H1 (cell line): ENCODE data around the gene ZAR1L. TPM values are rescaled to one million over a fixed set of nuclear protein-coding genes. Genes with fewer than 3 reads are reported as not detected.

Experiments
- CTCF ChIA-PET: fragments of 300-600 bp; sonication (Branson Sonifier 250); formaldehyde crosslinking; loops from one replicate; lab custom pipeline; 2021; ENCODE audit not compliant: partially characterized antibody; lab: Charles Lee
- POLR2A ChIA-PET: fragments of 300-600 bp; sonication (Branson Sonifier 250); formaldehyde crosslinking; loops from one replicate; lab custom pipeline; 2021; ENCODE audit warnings: inconsistent platforms; ENCODE audit not compliant: partially characterized antibody; lab: Charles Lee
- DNase-seq, 2 experiments: peaks; one replicate each; pipeline versions ENCODE4 v3.0.0 to v3.0.0-alpha.2; 2010 to 2022; ENCODE audit warnings: low spot score in 2 of 2, low read depth in 1 of 2, mixed read lengths in 1 of 2
- FAIRE-seq: peaks from 2 replicates; lab custom pipeline; 2011; peaks lifted over from hg19 to GRCh38; lab: Jason Lieb, UNC
- H2AFZ ChIP-seq: 2 replicates; pipeline ENCODE4 v1.8.1; 2012; ENCODE audit warnings: low read length, inconsistent platforms
- H2AK5ac ChIP-seq: 2 replicates; pipeline ENCODE4 v1.6.1; 2013; ENCODE audit warnings: low read depth, low read length
- H2BK120ac ChIP-seq: replicated peaks from 2 replicates; pipeline ENCODE3; 2013; ENCODE audit warnings: low read depth, low read length, inconsistent platforms
- H2BK12ac ChIP-seq: 2 replicates; pipeline ENCODE4 v1.6.1; 2013; ENCODE audit warnings: low read depth, low read length
- H2BK15ac ChIP-seq: 2 replicates; pipeline ENCODE4 v1.6.1; 2013; ENCODE audit warnings: low read length
- H2BK20ac ChIP-seq: 2 replicates; pipeline ENCODE4 v1.6.1; 2013; ENCODE audit warnings: low read length
- H2BK5ac ChIP-seq: 2 replicates; pipeline ENCODE4 v1.6.1; 2013; ENCODE audit warnings: low read depth, low read length
- H3K14ac ChIP-seq: 2 replicates; pipeline ENCODE4 v1.6.1; 2013; ENCODE audit warnings: inconsistent platforms; ENCODE audit not compliant: insufficient read length
- H3K18ac ChIP-seq: 2 replicates; pipeline ENCODE4 v1.6.1; 2013; ENCODE audit warnings: low read length; ENCODE audit errors: extremely low read depth
- H3K23ac ChIP-seq: 2 replicates; pipeline ENCODE4 v1.6.1; 2013; ENCODE audit warnings: inconsistent platforms; ENCODE audit not compliant: insufficient read length
- H3K23me2 ChIP-seq: 2 replicates; pipeline ENCODE4 v1.6.1; 2013; ENCODE audit warnings: low read depth, low read length
- H3K27ac ChIP-seq: 2 replicates; pipeline ENCODE4 v1.6.1; 2011; ENCODE audit warnings: low read depth, low read length, inconsistent platforms
- H3K27me3 ChIP-seq, 4 experiments: replicated peaks in 1 of 4; 1 replicate in 1 of 4; 2 replicates in 3 of 4; pipeline versions ENCODE4 v1.6.1 to v1.8.1; 2011 to 2013; ENCODE audit warnings: low read length in 3 of 4, mild to moderate bottlenecking in 3 of 4, inconsistent platforms in 2 of 4, mixed read lengths in 2 of 4, moderate library complexity in 1 of 4; ENCODE audit not compliant: control insufficient read depth in 3 of 4, insufficient read depth in 3 of 4; ENCODE audit errors: extremely low read depth in 1 of 4
- H3K36me3 ChIP-seq, 4 experiments: 2 replicates each; pipeline versions ENCODE4 v1.6.1 to v1.8.1; 2011 to 2013; ENCODE audit warnings: mild to moderate bottlenecking in 4 of 4, low read length in 3 of 4, moderate library complexity in 2 of 4, control low read depth in 1 of 4, inconsistent platforms in 1 of 4; ENCODE audit not compliant: insufficient read depth in 4 of 4, control insufficient read depth in 2 of 4
- H3K4ac ChIP-seq: replicated peaks from 2 replicates; pipeline ENCODE3; 2013; ENCODE audit warnings: low read length, low read depth, mixed read lengths, inconsistent platforms; ENCODE audit not compliant: insufficient read length
- H3K4me1 ChIP-seq, 4 experiments: replicated peaks in 1 of 4; 1 replicate in 1 of 4; 2 replicates in 3 of 4; pipeline versions ENCODE4 v1.6.1 to v1.8.1; 2011 to 2013; ENCODE audit warnings: low read length in 3 of 4, inconsistent platforms in 2 of 4, mixed read lengths in 1 of 4; ENCODE audit not compliant: insufficient read depth in 4 of 4, control insufficient read depth in 3 of 4
- H3K4me2 ChIP-seq, 2 experiments: 2 replicates each; pipeline versions ENCODE4 v1.6.1 to v1.8.1; 2011 to 2013; ENCODE audit warnings: low read depth in 2 of 2, low read length in 2 of 2, control low read depth in 1 of 2, inconsistent platforms in 1 of 2, mild to moderate bottlenecking in 1 of 2; ENCODE audit not compliant: insufficient read depth in 1 of 2
- H3K4me3 ChIP-seq, 4 experiments: fragments of 200-600, 300-600 bp in 1 of 4; sonication (generic), shearing (Covaris generic), sonication (Bioruptor Twin) in 1 of 4; 2 replicates each; pipeline versions ENCODE4 v1.5.1 to v1.8.1; 2011 to 2016; ENCODE audit warnings: low read length in 4 of 4, low read depth in 3 of 4, control low read depth in 2 of 4, inconsistent platforms in 2 of 4, mild to moderate bottlenecking in 2 of 4, mixed read lengths in 1 of 4, moderate library complexity in 1 of 4; ENCODE audit not compliant: insufficient read depth in 2 of 4; ENCODE audit errors: extremely low read depth in 1 of 4
- H3K56ac ChIP-seq: replicated peaks from 2 replicates; pipeline ENCODE3; 2013; ENCODE audit warnings: low read depth, mild to moderate bottlenecking, mixed read lengths, low read length, inconsistent platforms; ENCODE audit not compliant: insufficient read length
- H3K79me1 ChIP-seq: 2 replicates; pipeline ENCODE4 v1.6.1; 2013; ENCODE audit warnings: low read depth, low read length, control low read depth
- H3K79me2 ChIP-seq, 2 experiments: 2 replicates each; pipeline versions ENCODE4 v1.6.1 to v1.8.1; 2012 to 2013; ENCODE audit warnings: low read length in 2 of 2, mild to moderate bottlenecking in 2 of 2, inconsistent platforms in 1 of 2; ENCODE audit not compliant: insufficient read depth in 2 of 2, control insufficient read depth in 1 of 2
- H3K9ac ChIP-seq, 4 experiments: replicated peaks in 1 of 4; 1 replicate in 1 of 4; 2 replicates in 3 of 4; pipeline versions ENCODE4 v1.6.1 to v1.8.1; 2011 to 2013; ENCODE audit warnings: low read depth in 3 of 4, low read length in 3 of 4, control low read depth in 2 of 4, mild to moderate bottlenecking in 2 of 4, moderate library complexity in 2 of 4, inconsistent platforms in 1 of 4; ENCODE audit errors: extremely low read depth in 1 of 4
- H3K9me3 ChIP-seq, 2 experiments: 2 replicates each; pipeline versions ENCODE4 v1.6.1 to v1.8.1; 2012 to 2013; ENCODE audit warnings: mild to moderate bottlenecking in 2 of 2, moderate library complexity in 2 of 2, control low read depth in 1 of 2, inconsistent platforms in 1 of 2, low read depth in 1 of 2, low read length in 1 of 2, mixed read lengths in 1 of 2; ENCODE audit not compliant: insufficient read depth in 2 of 2
- H4K20me1 ChIP-seq, 2 experiments: replicated peaks in 1 of 2; 2 replicates each; pipeline versions ENCODE3 to v1.8.1; 2011 to 2013; ENCODE audit warnings: inconsistent platforms in 2 of 2, low read length in 2 of 2, mild to moderate bottlenecking in 1 of 2; ENCODE audit not compliant: insufficient read depth in 2 of 2, control insufficient read depth in 1 of 2
- H4K5ac ChIP-seq: 2 replicates; pipeline ENCODE4 v1.6.1; 2013; ENCODE audit warnings: low read length, low read depth, mixed read lengths, inconsistent platforms; ENCODE audit not compliant: insufficient read length
- H4K8ac ChIP-seq: 2 replicates; pipeline ENCODE4 v1.8.0; 2013; ENCODE audit warnings: mild to moderate bottlenecking, moderate library complexity, low read length, inconsistent platforms; ENCODE audit not compliant: insufficient read depth; ENCODE audit errors: extremely low read depth
- H4K91ac ChIP-seq: replicated peaks from 2 replicates; pipeline ENCODE3; 2013; ENCODE audit warnings: low read length, mixed read lengths, inconsistent platforms; ENCODE audit not compliant: insufficient read length
- BRCA1 ChIP-seq: IDR thresholded peaks from 2 replicates; pipeline ENCODE4 v1.6.1; 2012; ENCODE audit warnings: low read depth, low read length, improper control_type of control experiment
- CHD2 ChIP-seq: IDR thresholded peaks from 2 replicates; pipeline ENCODE4 v1.6.1; 2012; ENCODE audit warnings: low read length, improper control_type of control experiment
- EP300 ChIP-seq, 2 experiments: IDR thresholded peaks; 1 replicate in 1 of 2; 2 replicates in 1 of 2; pipeline ENCODE4 v1.6.1; 2011 to 2012; ENCODE audit warnings: low read depth in 2 of 2, low read length in 2 of 2, mild to moderate bottlenecking in 2 of 2, borderline replicate concordance in 1 of 2, inconsistent platforms in 1 of 2, moderate library complexity in 1 of 2
- GABPA ChIP-seq: IDR thresholded peaks from 2 replicates; pipeline ENCODE4 v1.6.1; 2011; ENCODE audit warnings: mild to moderate bottlenecking, low read length, moderate library complexity, borderline replicate concordance; ENCODE audit not compliant: insufficient read depth
- RBBP5 ChIP-seq: IDR thresholded peaks from 2 replicates; pipeline ENCODE4 v1.7.1; 2012; ENCODE audit warnings: low read depth, mild to moderate bottlenecking, inconsistent platforms, low read length, moderate library complexity, borderline replicate concordance
- SIN3A ChIP-seq, 2 experiments: IDR thresholded peaks in 1 of 2; conservative IDR thresholded peaks in 1 of 2; 2 replicates each; pipeline ENCODE4 v1.6.1; 2011 to 2012; ENCODE audit warnings: low read length in 2 of 2, improper control_type of control experiment in 1 of 2, low read depth in 1 of 2, mild to moderate bottlenecking in 1 of 2
- SP1 ChIP-seq: IDR thresholded peaks from 2 replicates; pipeline ENCODE4 v1.6.1; 2011; ENCODE audit warnings: low read depth, low read length
- SP4 ChIP-seq: IDR thresholded peaks from 2 replicates; pipeline ENCODE4 v1.6.1; 2012; ENCODE audit warnings: low read length, inconsistent platforms
- SRF ChIP-seq: IDR thresholded peaks from 2 replicates; pipeline ENCODE4 v1.6.1; 2011; ENCODE audit warnings: mild to moderate bottlenecking, low read depth, low read length, moderate library complexity
- TAF7 ChIP-seq: optimal IDR thresholded peaks from 2 replicates; pipeline ENCODE3; 2011; ENCODE audit warnings: low read depth, mild to moderate bottlenecking, inconsistent platforms, low read length, moderate library complexity, borderline replicate concordance
- ZNF274 ChIP-seq: IDR thresholded peaks from 2 replicates; pipeline ENCODE4 v1.7.0; 2012; ENCODE audit warnings: low read length, borderline replicate concordance; ENCODE audit errors: extremely low read depth
- WGBS, 2 experiments: shearing (Covaris generic) in 1 of 2; methylation state at CpG; one replicate each; pipeline versions ENCODE4 v1.1.6 to v1.1.7; 2013 to 2015; ENCODE audit warnings: low lambda C conversion rate in 2 of 2, mixed read lengths in 2 of 2, inconsistent platforms in 1 of 2, low coverage in 1 of 2, missing lambda C conversion rate in 1 of 2; ENCODE audit not compliant: insufficient replicate concordance in 2 of 2, insufficient coverage in 1 of 2, insufficient read length in 1 of 2; ENCODE audit errors: extremely low coverage in 1 of 2, missing lambda C conversion rate in 1 of 2; 5-methylcytosine and 5-hydroxymethylcytosine counted together
- polyA plus RNA-seq, 7 experiments: library from polyadenylated mRNA; depleted of rRNA in 3 of 7; stranded (reverse) in 5 of 7; unstranded in 2 of 7; fragments of >200 nt in 5 of 7; fragments of 200-250 nt in 2 of 7; gene quantifications; 1 replicate in 5 of 7; 2 replicates in 1 of 7; 4 replicates in 1 of 7; pipeline versions ENCODE4 v1.2.1 to v1.2.3, GENCODE V29; 2011 to 2013; ENCODE audit warnings: missing spikeins in 2 of 7, mixed read lengths in 2 of 7
- total RNA-seq: library from RNA; stranded (reverse); fragmentation: NEBNext Ultra II Directional; extraction: Animal tissue kit (Norgen Biotek cat#: 25700); gene quantifications from 2 replicates; pipeline ENCODE4 v1.2.1, GENCODE V29; 2021
- TF ChIP-seq, protein P1 (sequence below): IDR thresholded peaks from 2 replicates; pipeline ENCODE4 v1.6.1; 2012; ENCODE audit warnings: low read length, inconsistent platforms
- TF ChIP-seq, protein P2 (sequence below): IDR thresholded peaks from 2 replicates; pipeline ENCODE4 v1.6.1; 2012; ENCODE audit warnings: inconsistent platforms

Gene ZAR1L
- total and polyA plus RNA-seq, 2 of the 8 experiments (the other 6 are each of a cell fraction or from before 2014, with no cell fraction given), result 0.19 to 0.30 TPM

DNA sequence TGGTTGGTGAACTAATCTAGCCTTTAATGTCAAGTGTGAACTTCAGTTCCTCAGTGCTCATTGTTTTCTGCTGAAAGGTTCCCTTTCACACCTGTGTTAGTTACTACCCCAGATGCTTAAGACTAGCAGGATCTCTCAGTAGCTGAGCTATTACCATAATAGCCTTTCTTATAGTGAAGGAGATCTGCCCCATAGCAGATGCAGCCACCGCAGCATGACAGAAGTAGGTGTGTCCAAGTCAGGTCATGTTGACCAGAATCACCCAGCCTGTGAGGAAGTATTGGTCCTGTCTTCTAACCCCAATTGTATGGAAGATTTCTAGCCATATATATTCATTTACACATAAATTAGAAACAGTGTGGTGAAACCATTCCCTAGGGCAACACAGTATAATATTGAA is 37.3 kb downstream of the ZAR1L start:
- WGBS, 2 experiments, result 89% methylated on average over 1 of the region's 1 CpG; no CpG with 5 or more reads in 1 of the 2 experiments
- no peak overlapping the region for H2AFZ ChIP-seq
- no peaks in the 10 kb centered on the region for H3K9me3 ChIP-seq
- TF ChIP-seq SRF (no peak), BRCA1 (no peak), ZNF274 (no peak), GABPA (no peak), TAF7 (no peak), CHD2 (no peak), SP1 (no peak), SIN3A (conservative IDR thresholded peaks at IDR 0.05 in 1 of 2, IDR thresholded peaks at IDR 0.05 in 1 of 2; ENCODE audit: low read depth in 1 of 2, low read length in 2 of 2) (no peak), RBBP5 (no peak), EP300 (IDR thresholded peaks at IDR 0.05; ENCODE audit: borderline replicate concordance in 1 of 2, low read depth in 2 of 2, low read length in 2 of 2) (no peak), SP4 (no peak)
- TF ChIP-seq, protein P1, sequence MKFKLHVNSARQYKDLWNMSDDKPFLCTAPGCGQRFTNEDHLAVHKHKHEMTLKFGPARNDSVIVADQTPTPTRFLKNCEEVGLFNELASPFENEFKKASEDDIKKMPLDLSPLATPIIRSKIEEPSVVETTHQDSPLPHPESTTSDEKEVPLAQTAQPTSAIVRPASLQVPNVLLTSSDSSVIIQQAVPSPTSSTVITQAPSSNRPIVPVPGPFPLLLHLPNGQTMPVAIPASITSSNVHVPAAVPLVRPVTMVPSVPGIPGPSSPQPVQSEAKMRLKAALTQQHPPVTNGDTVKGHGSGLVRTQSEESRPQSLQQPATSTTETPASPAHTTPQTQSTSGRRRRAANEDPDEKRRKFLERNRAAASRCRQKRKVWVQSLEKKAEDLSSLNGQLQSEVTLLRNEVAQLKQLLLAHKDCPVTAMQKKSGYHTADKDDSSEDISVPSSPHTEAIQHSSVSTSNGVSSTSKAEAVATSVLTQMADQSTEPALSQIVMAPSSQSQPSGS, result no peak
- TF ChIP-seq, protein P2, sequence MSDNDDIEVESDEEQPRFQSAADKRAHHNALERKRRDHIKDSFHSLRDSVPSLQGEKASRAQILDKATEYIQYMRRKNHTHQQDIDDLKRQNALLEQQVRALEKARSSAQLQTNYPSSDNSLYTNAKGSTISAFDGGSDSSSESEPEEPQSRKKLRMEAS, result no peak

More for the DNA sequence above, 37.3 kb downstream of the ZAR1L start:
- no peak overlapping the region for H3K23ac ChIP-seq
- POLR2A ChIA-PET, result no interaction called here
- H3K4ac ChIP-seq, result no peak overlapping the region
- no peak overlapping the region for H4K91ac ChIP-seq
- H3K23me2 ChIP-seq, result no peaks in the 10 kb centered on the region
- H4K5ac ChIP-seq, result no peak overlapping the region
- H3K4me2 ChIP-seq, result no peak overlapping the region
- no peak overlapping the region for H3K27ac ChIP-seq
- H2BK12ac ChIP-seq, result no peak overlapping the region
- no peak overlapping the region for H4K8ac ChIP-seq
- no peaks in the 10 kb centered on the region for H3K4me1 ChIP-seq
- H2BK20ac ChIP-seq, result no peak overlapping the region
- DNase-seq (no peak), FAIRE-seq (no peak)
- H2AK5ac ChIP-seq, result no peak overlapping the region
- H4K20me1 ChIP-seq, result no peaks in the 10 kb centered on the region
- H2BK120ac ChIP-seq, result no peak overlapping the region
- H2BK15ac ChIP-seq, result no peak overlapping the region
- H3K9ac ChIP-seq, result no peak overlapping the region
- H3K4me3 ChIP-seq, result no peak overlapping the region
- H3K14ac ChIP-seq, result no peak overlapping the region
- no peak overlapping the region for H3K18ac ChIP-seq
- CTCF ChIA-PET, result interaction anchor here (1.0 to 2.4 kb wide), 3 partner anchors 9 to 31 kb away, joined by 3 to 30 read pairs (median 6); no protein-coding TSS in a partner anchor
- no peak overlapping the region for H2BK5ac ChIP-seq
- H3K36me3 ChIP-seq, result no peaks in the 10 kb centered on the region
- H3K56ac ChIP-seq, result no peak overlapping the region
- H3K79me2 ChIP-seq, result no peaks in the 10 kb centered on the region
- H3K27me3 ChIP-seq, result no peaks in the 10 kb centered on the region
- no peaks in the 10 kb centered on the region for H3K79me1 ChIP-seq
